Type B pancreatic cell (in vitro differentiated cells): ENCODE data around the gene ZDHHC8. TPM values are rescaled to one million over a fixed set of nuclear protein-coding genes. Genes with fewer than 3 reads are reported as not detected.

Experiments
- DNase-seq: peaks from one replicate; pipeline ENCODE4 v3.0.0; 2021; ENCODE audit warnings: mixed read lengths; ENCODE audit not compliant: unreplicated experiment; ENCODE audit errors: extremely low spot score
- H3K27ac Mint-ChIP-seq: 2 replicates; pipeline ENCODE4 v1.8.0; 2021; ENCODE audit warnings: mild to moderate bottlenecking, mixed read lengths
- H3K27me3 Mint-ChIP-seq: 2 replicates; pipeline ENCODE4 v1.8.0; 2021; ENCODE audit warnings: mixed read lengths
- H3K36me3 Mint-ChIP-seq: 2 replicates; pipeline ENCODE4 v1.8.0; 2021; ENCODE audit warnings: mixed read lengths
- H3K4me1 Mint-ChIP-seq: one replicate; pipeline ENCODE4 v1.8.0; 2021; ENCODE audit warnings: mixed read lengths; ENCODE audit not compliant: unreplicated experiment
- H3K4me3 Mint-ChIP-seq: 2 replicates; pipeline ENCODE4 v1.8.0; 2021; ENCODE audit warnings: mild to moderate bottlenecking, mixed read lengths
- H3K9me3 Mint-ChIP-seq: 2 replicates; pipeline ENCODE4 v1.8.0; 2021; ENCODE audit warnings: mixed read lengths
- CTCF ChIP-seq: fragments of 200-600 bp; sonication (generic); conservative IDR thresholded peaks from 2 replicates; pipeline ENCODE4 v1.5.0; 2021; ENCODE audit warnings: antibody characterized with exemption, mild to moderate bottlenecking
- total RNA-seq: library from RNA; stranded (reverse); gene quantifications from 2 replicates; pipeline ENCODE4 v1.2.1, GENCODE V29; 2021; ENCODE audit warnings: low replicate concordance

Gene ZDHHC8
- total RNA-seq, 1 donor from 2014 or later: 73.6 TPM

GRCh38 chr22:20114506-20115475, 16.8 kb upstream of the ZDHHC8 start:
- Mint-ChIP-seq H3K27me3 (no peaks in the 10 kb centered on the region), H3K4me1 (peaks cover 5% of the 10 kb centered on the region), H3K36me3 (peaks cover 11% of the 10 kb centered on the region), H3K27ac (peak overlapping the region; percentile 89), H3K9me3 (no peaks in the 10 kb centered on the region), H3K4me3 (peak overlapping the region; percentile 82)
- DNase-seq: no peak
- no peak for TF ChIP-seq CTCF

DNA sequence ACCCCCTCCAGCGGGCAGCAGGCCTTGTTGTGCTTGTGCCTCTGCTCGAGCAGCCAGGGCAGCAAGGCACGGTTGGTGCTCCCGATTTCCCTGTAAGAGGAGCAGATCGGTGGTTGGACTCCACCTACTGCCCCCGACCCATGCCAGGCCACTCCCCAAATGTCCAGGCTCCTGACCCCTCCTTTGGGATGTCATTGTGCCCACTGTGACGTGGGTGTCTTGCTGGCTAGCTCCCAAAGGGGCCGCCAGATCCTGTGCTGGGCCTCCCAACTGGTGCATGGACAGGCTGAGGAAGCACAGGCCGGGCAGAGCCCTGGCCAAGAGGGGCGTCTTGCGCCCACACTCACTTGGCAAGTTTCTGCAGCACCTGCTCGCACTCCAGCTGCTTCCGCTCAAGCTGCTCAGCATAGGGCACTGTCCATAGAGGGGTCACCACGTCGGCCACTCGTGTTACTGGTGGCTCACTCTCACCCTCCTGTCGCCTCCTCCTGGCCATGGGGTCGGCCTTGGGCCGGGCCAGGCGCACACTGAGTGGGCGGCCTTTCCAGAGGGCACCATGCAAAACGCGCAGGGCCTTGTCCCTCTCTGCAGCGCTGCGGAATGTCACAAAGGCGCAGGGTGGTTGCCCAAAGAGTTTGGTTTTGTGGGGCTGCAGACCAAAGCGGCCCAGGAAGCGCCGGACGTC, 15.8 kb upstream of the ZDHHC8 start, which contains the start of gene RANBP1:
RANBP1 (plus strand) TSS at position 414 of the 685 bp plus-strand sequence; CDS start at position 495, 81 bp downstream.
- peak within 1 kb of the TSS; percentile 89 for H3K27ac Mint-ChIP-seq
- H3K36me3 Mint-ChIP-seq: peaks cover 12% of the 10 kb centered on the region
- no peaks in the 10 kb centered on the region for H3K9me3 Mint-ChIP-seq
- no peaks in the 10 kb centered on the region for H3K27me3 Mint-ChIP-seq
- DNase-seq: no peak
- peak within 1 kb of the TSS; percentile 92 for H3K4me3 Mint-ChIP-seq
- TF ChIP-seq CTCF: no peak
- peaks cover 5% of the 10 kb centered on the region for H3K4me1 Mint-ChIP-seq

DNA sequence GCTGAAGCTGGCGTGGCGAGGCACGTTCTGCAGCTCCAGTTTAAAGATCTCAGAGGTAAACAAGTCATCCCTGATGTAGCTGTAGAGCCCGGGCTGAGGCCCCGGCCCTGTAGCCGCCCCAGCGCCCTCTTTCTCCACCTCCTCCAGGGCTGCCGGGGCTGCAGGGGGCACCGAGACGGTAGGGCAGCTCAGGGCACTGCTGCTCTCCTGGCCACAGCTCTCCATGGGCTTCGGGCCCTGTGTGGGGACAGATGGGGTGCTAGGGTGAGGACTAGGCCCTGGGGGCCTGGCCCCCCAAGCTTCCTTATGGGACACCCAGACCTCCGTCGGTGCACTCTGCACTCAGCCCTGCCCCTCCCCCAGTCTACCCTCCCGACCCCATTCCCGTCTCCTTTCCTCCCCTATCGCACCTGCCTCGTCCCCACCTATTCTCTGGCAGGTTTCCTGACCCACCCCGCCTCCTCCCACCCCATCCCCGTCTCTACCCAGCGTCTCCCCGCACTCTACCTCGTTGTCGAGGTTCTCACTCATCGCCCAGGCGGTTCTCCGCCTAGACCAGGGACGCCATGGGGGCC, 15.1 kb upstream of the ZDHHC8 start:
- no peaks in the 10 kb centered on the region for H3K9me3 Mint-ChIP-seq
- peak overlapping the region; percentile 85 for H3K27ac Mint-ChIP-seq
- DNase-seq: no peak
- H3K4me1 Mint-ChIP-seq: peaks cover 5% of the 10 kb centered on the region
- H3K36me3 Mint-ChIP-seq: peaks cover 9% of the 10 kb centered on the region
- no peaks in the 10 kb centered on the region for H3K27me3 Mint-ChIP-seq
- H3K4me3 Mint-ChIP-seq: peak overlapping the region; percentile 92
- no peak for TF ChIP-seq CTCF

GRCh38 chr22:20116951-20117632, 14.5 kb upstream of the ZDHHC8 start, which contains the start of gene TRMT2A:
TRMT2A (minus strand) TSS chr22:20117226; CDS start chr22:20116906, 320 bp downstream.
- Mint-ChIP-seq H3K27me3 (no peaks in the 10 kb centered on the region), H3K36me3 (peaks cover 9% of the 10 kb centered on the region), H3K27ac (peak within 1 kb of the TSS; percentile 87), H3K4me1 (peaks cover 5% of the 10 kb centered on the region), H3K4me3 (peak within 1 kb of the TSS; percentile 92), H3K9me3 (no peaks in the 10 kb centered on the region)
- TF ChIP-seq CTCF: peak; percentile 35
- DNase-seq: peak; percentile 99
